Testis (tissue), 2 donors: ENCODE results near the gene ATF2.

Experiments
- POLR2A ChIP-seq: fragments of 450-650 bp; IDR thresholded peaks from one replicate; pipeline ENCODE4 v1.6.1; 2017; ENCODE audit warnings: antibody characterized with exemption, mild to moderate bottlenecking, moderate library complexity
- TF ChIP-seq, protein P1 (sequence below), 3 experiments: fragments of 450-650 bp in 2 of 3; fragments of 200-600 bp in 1 of 3; sonication (generic) in 1 of 3; IDR thresholded peaks; one replicate each; pipeline ENCODE4 v1.5.1; 2016 to 2019; ENCODE audit warnings: antibody characterized with exemption in 3 of 3, mild to moderate bottlenecking in 2 of 3, moderate library complexity in 1 of 3

DNA sequence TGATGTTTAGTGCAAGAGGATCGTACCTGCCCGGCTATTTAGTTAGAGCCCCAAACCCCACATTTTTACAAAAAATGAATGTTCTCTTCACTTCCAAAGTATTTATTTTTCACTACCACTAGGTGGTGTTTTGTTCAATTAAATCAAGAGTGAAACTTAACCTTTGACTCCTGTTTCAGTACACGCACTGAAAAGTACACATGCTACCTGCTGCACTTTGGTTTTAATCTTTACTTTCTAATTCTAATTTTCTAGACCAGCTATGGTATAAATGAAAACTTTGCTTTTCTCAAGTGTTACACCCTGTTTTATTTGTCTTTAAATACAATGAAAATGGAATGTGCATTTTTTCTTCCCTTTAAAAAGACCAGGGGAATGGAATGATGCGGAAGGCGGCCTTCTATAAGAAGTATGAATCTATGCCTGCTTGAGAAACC lies 131.4 kb downstream of the ATF2 start:
- TF ChIP-seq, protein P1, sequence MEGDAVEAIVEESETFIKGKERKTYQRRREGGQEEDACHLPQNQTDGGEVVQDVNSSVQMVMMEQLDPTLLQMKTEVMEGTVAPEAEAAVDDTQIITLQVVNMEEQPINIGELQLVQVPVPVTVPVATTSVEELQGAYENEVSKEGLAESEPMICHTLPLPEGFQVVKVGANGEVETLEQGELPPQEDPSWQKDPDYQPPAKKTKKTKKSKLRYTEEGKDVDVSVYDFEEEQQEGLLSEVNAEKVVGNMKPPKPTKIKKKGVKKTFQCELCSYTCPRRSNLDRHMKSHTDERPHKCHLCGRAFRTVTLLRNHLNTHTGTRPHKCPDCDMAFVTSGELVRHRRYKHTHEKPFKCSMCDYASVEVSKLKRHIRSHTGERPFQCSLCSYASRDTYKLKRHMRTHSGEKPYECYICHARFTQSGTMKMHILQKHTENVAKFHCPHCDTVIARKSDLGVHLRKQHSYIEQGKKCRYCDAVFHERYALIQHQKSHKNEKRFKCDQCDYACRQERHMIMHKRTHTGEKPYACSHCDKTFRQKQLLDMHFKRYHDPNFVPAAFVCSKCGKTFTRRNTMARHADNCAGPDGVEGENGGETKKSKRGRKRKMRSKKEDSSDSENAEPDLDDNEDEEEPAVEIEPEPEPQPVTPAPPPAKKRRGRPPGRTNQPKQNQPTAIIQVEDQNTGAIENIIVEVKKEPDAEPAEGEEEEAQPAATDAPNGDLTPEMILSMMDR (IDR thresholded peaks at IDR 0.05) = peak; percentile 32 to 68 (median 41)
- no peak for TF ChIP-seq POLR2A
